ENCODE results near the gene XXYLT1. TPM values are rescaled to one million over a fixed set of nuclear protein-coding genes. Genes with fewer than 3 reads are reported as not detected.

Gene XXYLT1
- total RNA-seq, 1 donor from 2014 or later: 8.9 TPM

DNA sequence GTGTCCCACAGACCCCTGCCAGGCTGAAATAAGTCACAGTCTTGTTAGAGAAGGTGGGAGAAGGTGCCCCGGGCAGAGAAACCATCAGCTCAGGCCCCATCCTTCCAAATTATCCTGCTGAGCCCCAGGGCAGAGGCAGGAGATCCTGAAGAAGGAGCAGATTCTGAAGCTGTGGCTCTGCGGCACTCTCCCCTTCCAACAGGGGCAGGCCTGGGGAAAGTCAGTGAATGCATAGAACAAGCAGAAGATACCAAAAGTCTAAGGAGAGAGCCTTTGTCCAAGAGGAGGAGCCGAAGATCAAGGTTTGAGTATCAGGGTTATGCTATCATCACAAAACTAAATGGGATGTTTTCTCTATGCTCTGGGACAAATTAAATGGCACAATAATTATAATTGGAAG, 249.3 kb downstream of the XXYLT1 start:
- Histone ChIP-seq H3K27me3 (ENCODE audit: low read depth) (no peaks in the 10 kb centered on the region), H3K36me3 (no peaks in the 10 kb centered on the region), H3K9me3 (no peaks in the 10 kb centered on the region), H3K27ac (no peak overlapping the region), H3K4me3 (no peak overlapping the region), H3K4me1 (no peaks in the 10 kb centered on the region)
- intact Hi-C loops (cut with DNase I): no loop called here
- TF ChIP-seq, protein P1, sequence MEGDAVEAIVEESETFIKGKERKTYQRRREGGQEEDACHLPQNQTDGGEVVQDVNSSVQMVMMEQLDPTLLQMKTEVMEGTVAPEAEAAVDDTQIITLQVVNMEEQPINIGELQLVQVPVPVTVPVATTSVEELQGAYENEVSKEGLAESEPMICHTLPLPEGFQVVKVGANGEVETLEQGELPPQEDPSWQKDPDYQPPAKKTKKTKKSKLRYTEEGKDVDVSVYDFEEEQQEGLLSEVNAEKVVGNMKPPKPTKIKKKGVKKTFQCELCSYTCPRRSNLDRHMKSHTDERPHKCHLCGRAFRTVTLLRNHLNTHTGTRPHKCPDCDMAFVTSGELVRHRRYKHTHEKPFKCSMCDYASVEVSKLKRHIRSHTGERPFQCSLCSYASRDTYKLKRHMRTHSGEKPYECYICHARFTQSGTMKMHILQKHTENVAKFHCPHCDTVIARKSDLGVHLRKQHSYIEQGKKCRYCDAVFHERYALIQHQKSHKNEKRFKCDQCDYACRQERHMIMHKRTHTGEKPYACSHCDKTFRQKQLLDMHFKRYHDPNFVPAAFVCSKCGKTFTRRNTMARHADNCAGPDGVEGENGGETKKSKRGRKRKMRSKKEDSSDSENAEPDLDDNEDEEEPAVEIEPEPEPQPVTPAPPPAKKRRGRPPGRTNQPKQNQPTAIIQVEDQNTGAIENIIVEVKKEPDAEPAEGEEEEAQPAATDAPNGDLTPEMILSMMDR (IDR thresholded peaks at IDR 0.05): no peak
- no peak for ATAC-seq
- no peak for DNase-seq

DNA sequence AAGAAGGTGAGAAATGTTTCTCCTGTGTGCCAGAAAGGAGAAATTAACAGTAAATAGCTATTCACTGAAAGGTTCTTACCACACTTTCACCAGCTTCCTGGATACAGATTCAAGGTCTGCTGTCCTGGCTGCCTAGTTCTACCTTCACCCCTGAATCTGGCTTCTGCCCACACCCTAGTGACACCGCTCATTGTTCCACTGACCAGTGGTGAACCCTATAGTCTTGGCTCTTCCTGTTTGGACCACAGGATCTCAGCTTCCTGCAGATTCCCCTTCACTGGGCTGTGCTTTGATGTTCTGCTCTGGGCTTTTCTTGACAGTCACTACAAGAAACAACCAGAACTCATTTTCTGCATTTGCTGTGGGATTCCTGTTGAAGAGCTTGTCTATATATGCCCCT, 250.0 kb downstream of the XXYLT1 start:
- Histone ChIP-seq H3K4me3 (no peak overlapping the region), H3K27ac (no peak overlapping the region), H3K9me3 (no peaks in the 10 kb centered on the region), H3K27me3 (ENCODE audit: low read depth) (no peaks in the 10 kb centered on the region), H3K4me1 (no peaks in the 10 kb centered on the region), H3K36me3 (no peaks in the 10 kb centered on the region)
- TF ChIP-seq, protein P1 (IDR thresholded peaks at IDR 0.05): no peak
- DNase-seq (no peak), ATAC-seq (peak in 1 of 2 donors; percentile 47)
- intact Hi-C loops (cut with DNase I): no loop called here

DNA sequence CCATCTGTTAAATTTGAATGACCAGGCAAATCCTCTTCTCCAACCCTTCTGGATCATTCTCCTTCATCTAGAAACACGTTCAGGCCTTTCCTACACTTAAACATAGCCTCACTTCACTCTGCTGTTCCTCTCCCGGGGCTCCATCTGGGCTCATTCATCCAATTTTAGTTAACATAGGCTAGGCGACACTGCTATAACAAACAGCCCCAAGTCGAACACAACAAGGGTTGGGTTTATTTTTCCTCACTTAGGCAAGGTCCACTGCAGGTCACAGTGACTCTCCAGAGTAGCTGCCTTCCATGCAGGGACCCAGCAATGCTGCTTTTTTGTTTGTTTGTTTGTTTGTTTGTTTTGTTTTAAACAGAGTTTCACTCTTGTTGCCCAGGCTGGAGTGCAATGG, 250.8 kb downstream of the XXYLT1 start:
- intact Hi-C loops (cut with DNase I): no loop called here
- no peak overlapping the region for H3K27ac ChIP-seq
- H3K4me3 ChIP-seq: no peak overlapping the region
- no peak for ATAC-seq
- peaks cover 6% of the 10 kb centered on the region for H3K4me1 ChIP-seq
- no peak for DNase-seq
- TF ChIP-seq, protein P1 (IDR thresholded peaks at IDR 0.05): no peak
- H3K27me3 ChIP-seq (ENCODE audit: low read depth): no peaks in the 10 kb centered on the region
- no peaks in the 10 kb centered on the region for H3K36me3 ChIP-seq
- H3K9me3 ChIP-seq: no peaks in the 10 kb centered on the region

DNA sequence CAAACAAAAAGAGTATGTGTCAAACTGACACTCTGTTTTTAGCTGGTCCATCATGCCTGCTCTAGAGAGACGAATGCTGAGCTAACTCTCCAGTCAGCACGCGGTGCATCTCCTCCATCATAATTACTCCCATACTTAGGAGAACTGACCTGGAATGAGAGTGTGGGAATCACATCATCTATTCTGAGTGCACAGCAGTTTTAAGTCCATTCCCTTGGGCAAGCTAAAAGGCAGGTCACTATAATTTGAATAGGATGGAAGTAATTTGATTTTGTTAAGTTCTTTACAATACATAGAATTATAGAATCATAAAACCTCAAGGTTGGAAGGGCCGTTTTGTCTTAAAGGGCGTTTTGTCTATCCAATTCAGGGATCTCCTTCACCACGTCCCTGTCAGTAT, 251.6 kb downstream of the XXYLT1 start:
- intact Hi-C loops (cut with DNase I): no loop called here
- DNase-seq (no peak), ATAC-seq (no peak)
- H3K27ac ChIP-seq: no peak overlapping the region
- H3K36me3 ChIP-seq: no peaks in the 10 kb centered on the region
- no peak overlapping the region for H3K4me3 ChIP-seq
- TF ChIP-seq, protein P1 (IDR thresholded peaks at IDR 0.05): no peak
- no peaks in the 10 kb centered on the region for H3K9me3 ChIP-seq
- H3K4me1 ChIP-seq: peaks cover 12% of the 10 kb centered on the region
- no peaks in the 10 kb centered on the region for H3K27me3 ChIP-seq (ENCODE audit: low read depth)

Small RNAs within 50 kb of the gene (microRNA-seq; reads per million reads assigned to microRNA genes)
- gene MIR3137 (ENCODE audit: borderline number of aligned reads): not detected

Other genes with a start within 250 kb of the XXYLT1 start
- 68.9 TPM for gene ACAP2, start 171.9 kb upstream of the XXYLT1 start, total RNA-seq